ENCODE measurements around the gene CFAP77. TPM values are rescaled to one million over a fixed set of nuclear protein-coding genes. Genes with fewer than 3 reads are reported as not detected.

Gene CFAP77
- total RNA-seq, 2 donors from 2014 or later: not detected

DNA sequence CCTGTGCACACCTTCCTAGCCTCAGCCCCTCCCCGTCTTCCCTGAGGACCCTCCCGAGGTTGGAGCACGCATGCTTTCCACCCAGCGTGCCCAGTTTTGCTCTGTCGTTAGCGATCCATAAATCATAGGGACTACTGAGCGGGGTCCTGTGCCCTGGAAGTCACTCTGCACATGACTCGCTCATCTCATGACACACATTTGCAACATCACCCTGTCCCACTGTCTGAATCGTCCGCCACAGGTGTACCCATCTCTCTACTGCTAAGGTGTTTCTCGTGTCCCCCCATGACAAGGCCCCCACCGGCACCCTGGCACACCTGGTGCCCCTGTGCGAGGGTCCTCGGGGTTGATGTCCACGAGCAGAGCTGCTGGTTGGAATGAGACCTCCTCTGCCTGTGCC, 103.4 kb downstream of the CFAP77 start:
- Mint-ChIP-seq H3K27ac (no peak overlapping the region), H3K27me3 (peaks cover 28% of the 10 kb centered on the region)

DNA sequence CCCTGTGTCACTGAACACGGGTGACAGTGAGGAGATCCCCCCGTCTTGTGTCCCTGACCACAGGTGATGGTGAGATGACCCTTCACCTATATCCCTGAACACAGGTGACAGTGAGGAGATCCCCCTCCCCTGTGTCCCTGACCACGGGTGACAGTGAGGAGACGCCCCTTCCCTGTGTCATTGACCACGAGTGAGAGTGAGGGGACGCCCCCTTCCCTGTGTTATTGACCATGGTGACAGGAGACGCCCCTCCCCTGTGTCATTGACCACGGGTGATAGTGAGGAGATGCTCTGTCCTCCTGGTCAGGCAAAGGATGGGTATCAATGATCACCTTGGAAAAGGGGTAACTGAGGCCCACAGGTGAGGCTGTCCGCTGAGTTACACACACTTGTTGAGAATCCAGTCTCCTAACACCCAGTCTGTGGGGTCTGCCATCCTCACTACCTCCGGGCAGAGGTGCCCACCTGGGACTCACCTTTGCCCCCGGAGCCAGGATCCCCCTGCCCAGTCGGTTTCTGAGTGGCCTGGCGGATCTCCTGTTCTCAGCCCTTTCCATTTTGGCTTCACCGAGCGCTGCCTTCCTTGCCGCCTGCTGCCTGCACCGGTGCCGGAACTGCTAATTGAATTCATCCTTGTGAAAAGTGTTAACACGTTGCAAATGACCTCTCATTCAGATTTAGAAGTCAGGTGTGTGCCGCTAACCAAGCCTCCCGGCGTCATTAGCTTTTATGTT, 104.2 kb downstream of the CFAP77 start:
- H3K4me1 Mint-ChIP-seq: peaks cover 3% of the 10 kb centered on the region
- no peaks in the 10 kb centered on the region for H3K9me3 ChIP-seq (ENCODE audit: control insufficient read depth, low read length, poor library complexity, severe bottlenecking)
- no peaks in the 10 kb centered on the region for H3K36me3 Mint-ChIP-seq (ENCODE audit: low read depth)
- DNase-seq (no peak), ATAC-seq (no peak)
- no peak overlapping the region for H3K27ac Mint-ChIP-seq
- H3K27me3 Mint-ChIP-seq: peaks cover 28% of the 10 kb centered on the region
- no peak overlapping the region for H3K4me3 Mint-ChIP-seq

More for the DNA sequence above, 103.4 kb downstream of the CFAP77 start:
- no peaks in the 10 kb centered on the region for H3K36me3 Mint-ChIP-seq (ENCODE audit: low read depth)
- H3K4me3 Mint-ChIP-seq: no peak overlapping the region
- ATAC-seq (no peak), DNase-seq (no peak)
- H3K4me1 Mint-ChIP-seq: peaks cover 3% of the 10 kb centered on the region
- H3K9me3 ChIP-seq (ENCODE audit: control insufficient read depth, low read length, poor library complexity, severe bottlenecking): no peaks in the 10 kb centered on the region

GRCh38 chr9:132514821-132515220, 104.8 kb downstream of the CFAP77 start:
- H3K4me1 Mint-ChIP-seq: peaks cover 3% of the 10 kb centered on the region
- H3K9me3 ChIP-seq (ENCODE audit: control insufficient read depth, low read length, poor library complexity, severe bottlenecking): no peaks in the 10 kb centered on the region
- no peak overlapping the region for H3K4me3 Mint-ChIP-seq
- H3K36me3 Mint-ChIP-seq (ENCODE audit: low read depth): no peaks in the 10 kb centered on the region
- ATAC-seq: no peak
- DNase-seq: no peak
- H3K27ac Mint-ChIP-seq: no peak overlapping the region
- H3K27me3 Mint-ChIP-seq: peaks cover 28% of the 10 kb centered on the region

- H3K27me3 Mint-ChIP-seq: peaks cover 42% of the 10 kb centered on the region
- H3K27ac Mint-ChIP-seq: no peak overlapping the region
- H3K4me1 Mint-ChIP-seq: peaks cover 3% of the 10 kb centered on the region
- no peak overlapping the region for H3K4me3 Mint-ChIP-seq
- ATAC-seq (no peak), DNase-seq (no peak)
- H3K36me3 Mint-ChIP-seq (ENCODE audit: low read depth): peaks cover 2% of the 10 kb centered on the region
- H3K9me3 ChIP-seq (ENCODE audit: control insufficient read depth, low read length, poor library complexity, severe bottlenecking): no peaks in the 10 kb centered on the region
Measured at GRCh38 chr9:132516301-132516700, 106.3 kb downstream of the CFAP77 start.

GRCh38 chr9:132516911-132517310, 106.9 kb downstream of the CFAP77 start:
- no peaks in the 10 kb centered on the region for H3K9me3 ChIP-seq (ENCODE audit: control insufficient read depth, low read length, poor library complexity, severe bottlenecking)
- Mint-ChIP-seq H3K27ac (no peak overlapping the region), H3K36me3 (ENCODE audit: low read depth) (peaks cover 2% of the 10 kb centered on the region), H3K4me3 (no peak overlapping the region), H3K27me3 (peaks cover 45% of the 10 kb centered on the region), H3K4me1 (peaks cover 5% of the 10 kb centered on the region)
- no peak for ATAC-seq
- DNase-seq: no peak

DNA sequence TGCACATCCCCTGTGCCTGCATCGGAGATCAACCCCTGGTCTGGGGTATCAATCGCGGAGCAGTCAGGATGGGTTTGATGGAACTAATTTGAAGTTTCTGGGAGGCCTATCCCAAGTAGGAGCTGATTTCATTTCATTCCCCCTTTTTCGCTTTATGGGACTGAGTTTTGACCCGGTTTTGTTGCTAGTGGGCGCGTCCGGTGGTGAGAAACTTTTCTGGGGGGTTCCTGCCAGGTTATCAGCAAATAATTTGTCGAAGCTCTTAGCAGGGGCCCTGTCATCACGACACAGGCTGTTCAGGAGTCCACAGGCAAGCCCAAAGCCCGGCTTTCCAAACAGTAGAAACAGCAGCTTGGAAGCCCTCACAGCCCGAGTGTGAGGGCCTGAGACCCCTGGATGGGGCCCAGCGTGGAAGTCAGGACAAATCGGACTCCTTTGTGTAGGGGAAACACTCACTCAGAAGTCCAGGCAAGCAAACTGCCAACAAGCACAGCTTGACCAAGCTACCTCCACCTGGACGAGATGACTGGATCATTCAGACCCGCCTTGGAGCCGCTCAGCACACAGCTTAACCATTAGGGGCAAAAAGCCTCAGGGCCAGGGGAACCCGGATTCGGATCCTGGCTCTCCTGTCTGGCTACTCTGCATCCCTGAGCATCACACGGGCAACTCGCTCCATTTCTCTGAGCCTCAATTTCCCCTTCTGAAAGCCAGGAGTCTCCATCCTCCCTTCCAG, 108.0 kb downstream of the CFAP77 start:
- Mint-ChIP-seq H3K4me3 (no peak overlapping the region), H3K27ac (no peak overlapping the region), H3K27me3 (peaks cover 45% of the 10 kb centered on the region), H3K36me3 (ENCODE audit: low read depth) (peaks cover 2% of the 10 kb centered on the region), H3K4me1 (peaks cover 2% of the 10 kb centered on the region)
- DNase-seq (no peak), ATAC-seq (no peak)
- H3K9me3 ChIP-seq (ENCODE audit: control insufficient read depth, low read length, poor library complexity, severe bottlenecking): no peaks in the 10 kb centered on the region

DNA sequence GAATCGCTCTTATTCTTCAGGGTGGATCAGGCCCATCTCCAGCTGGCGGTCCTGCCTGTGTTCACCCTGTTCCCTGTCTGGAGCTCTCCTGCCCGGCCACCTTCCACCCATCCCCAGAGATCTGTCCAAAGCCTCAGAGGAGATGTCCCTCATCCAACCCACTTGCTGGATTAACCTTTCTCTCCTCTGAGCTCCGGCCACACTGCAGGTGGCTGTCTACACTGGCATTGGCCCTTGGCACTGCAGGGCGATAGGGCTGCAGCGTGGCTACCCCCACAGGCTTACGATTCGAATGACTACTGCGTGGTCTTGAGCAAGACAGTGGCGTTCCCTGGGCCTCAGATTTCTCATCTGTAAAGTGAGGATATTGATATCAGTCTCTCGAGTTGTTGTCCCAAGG, 108.6 kb downstream of the CFAP77 start:
- ATAC-seq: no peak
- DNase-seq: no peak
- Mint-ChIP-seq H3K27me3 (peaks cover 47% of the 10 kb centered on the region), H3K4me3 (no peak overlapping the region), H3K36me3 (ENCODE audit: low read depth) (peaks cover 2% of the 10 kb centered on the region), H3K4me1 (peaks cover 2% of the 10 kb centered on the region), H3K27ac (no peak overlapping the region)
- no peaks in the 10 kb centered on the region for H3K9me3 ChIP-seq (ENCODE audit: control insufficient read depth, low read length, poor library complexity, severe bottlenecking)

- no peaks in the 10 kb centered on the region for H3K9me3 ChIP-seq (ENCODE audit: control insufficient read depth, low read length, poor library complexity, severe bottlenecking)
- no peak for ATAC-seq
- H3K4me3 Mint-ChIP-seq: no peak overlapping the region
- peaks cover 45% of the 10 kb centered on the region for H3K27me3 Mint-ChIP-seq
- peaks cover 2% of the 10 kb centered on the region for H3K36me3 Mint-ChIP-seq (ENCODE audit: low read depth)
- H3K27ac Mint-ChIP-seq: no peak overlapping the region
- DNase-seq: no peak
- H3K4me1 Mint-ChIP-seq: peaks cover 2% of the 10 kb centered on the region
Measured at GRCh38 chr9:132519033-132519432, 109.0 kb downstream of the CFAP77 start.

GRCh38 chr9:132520612-132521011, 110.6 kb downstream of the CFAP77 start:
- Mint-ChIP-seq H3K27me3 (peaks cover 48% of the 10 kb centered on the region), H3K27ac (no peak overlapping the region), H3K4me3 (no peak overlapping the region), H3K4me1 (peaks cover 6% of the 10 kb centered on the region), H3K36me3 (ENCODE audit: low read depth) (peaks cover 2% of the 10 kb centered on the region)
- DNase-seq: no peak
- ATAC-seq: no peak
- no peaks in the 10 kb centered on the region for H3K9me3 ChIP-seq (ENCODE audit: control insufficient read depth, low read length, poor library complexity, severe bottlenecking)

DNA sequence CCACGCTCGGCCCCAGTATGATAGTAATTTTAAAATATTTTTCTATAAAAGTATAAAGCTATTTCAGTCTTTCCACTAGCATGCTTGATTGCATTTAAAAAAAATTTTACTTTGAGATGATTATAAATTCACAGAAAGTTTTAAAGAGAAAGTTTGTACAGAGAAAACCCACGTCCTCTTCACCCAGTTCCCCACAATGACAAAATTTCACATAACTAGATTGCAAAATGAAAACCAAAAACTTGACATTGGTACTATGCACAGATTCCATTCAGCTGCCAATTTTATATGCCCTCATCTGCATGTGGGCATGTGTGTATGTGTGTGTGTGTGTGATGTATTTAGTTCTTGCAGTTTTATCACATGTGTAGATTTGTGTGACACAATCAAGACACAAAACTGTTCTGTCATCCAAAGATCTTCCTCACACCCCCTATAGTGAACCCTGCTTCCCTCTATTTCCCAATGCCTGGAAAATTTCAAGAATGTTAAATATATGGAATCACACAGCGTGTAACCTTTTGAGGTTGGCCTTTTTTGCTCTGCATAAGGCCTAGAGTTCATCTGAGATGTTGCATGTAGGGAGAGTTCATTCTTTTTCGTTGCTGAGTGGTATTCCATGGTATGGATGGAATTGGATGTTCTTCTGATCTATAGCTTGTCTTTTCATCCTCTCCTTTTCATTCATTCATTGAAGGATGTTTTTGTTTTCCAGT, 115.5 kb downstream of the CFAP77 start:
- Mint-ChIP-seq H3K36me3 (ENCODE audit: low read depth) (peaks cover 2% of the 10 kb centered on the region), H3K27me3 (peaks cover 23% of the 10 kb centered on the region), H3K4me3 (no peak overlapping the region), H3K4me1 (peaks cover 7% of the 10 kb centered on the region), H3K27ac (no peak overlapping the region)
- no peaks in the 10 kb centered on the region for H3K9me3 ChIP-seq (ENCODE audit: control insufficient read depth, low read length, poor library complexity, severe bottlenecking)
- DNase-seq (no peak), ATAC-seq (no peak)

- Mint-ChIP-seq H3K36me3 (ENCODE audit: low read depth) (no peaks in the 10 kb centered on the region), H3K4me3 (no peak overlapping the region), H3K27me3 (peaks cover 26% of the 10 kb centered on the region), H3K27ac (no peak overlapping the region), H3K4me1 (peaks cover 2% of the 10 kb centered on the region)
- DNase-seq: no peak
- H3K9me3 ChIP-seq (ENCODE audit: control insufficient read depth, low read length, poor library complexity, severe bottlenecking): no peaks in the 10 kb centered on the region
- no peak for ATAC-seq
Measured at GRCh38 chr9:132531195-132531594, 121.2 kb downstream of the CFAP77 start.

- H3K27me3 Mint-ChIP-seq: peaks cover 26% of the 10 kb centered on the region
- no peaks in the 10 kb centered on the region for H3K9me3 ChIP-seq (ENCODE audit: control insufficient read depth, low read length, poor library complexity, severe bottlenecking)
- no peak for DNase-seq
- H3K4me3 Mint-ChIP-seq: no peak overlapping the region
- peaks cover 3% of the 10 kb centered on the region for H3K4me1 Mint-ChIP-seq
- no peaks in the 10 kb centered on the region for H3K36me3 Mint-ChIP-seq (ENCODE audit: low read depth)
- no peak for ATAC-seq
- H3K27ac Mint-ChIP-seq: no peak overlapping the region
Measured at GRCh38 chr9:132531710-132532570, 121.9 kb downstream of the CFAP77 start.

GRCh38 chr9:132534832-132535231, 124.8 kb downstream of the CFAP77 start:
- no peaks in the 10 kb centered on the region for H3K36me3 Mint-ChIP-seq (ENCODE audit: low read depth)
- ATAC-seq (no peak), DNase-seq (no peak)
- H3K4me1 Mint-ChIP-seq: peaks cover 3% of the 10 kb centered on the region
- H3K27ac Mint-ChIP-seq: no peak overlapping the region
- H3K27me3 Mint-ChIP-seq: peaks cover 26% of the 10 kb centered on the region
- H3K4me3 Mint-ChIP-seq: no peak overlapping the region
- no peaks in the 10 kb centered on the region for H3K9me3 ChIP-seq (ENCODE audit: control insufficient read depth, low read length, poor library complexity, severe bottlenecking)

Data from T-helper 17 cell (primary cell).